Urinary bladder (tissue), 4 donors: ENCODE results near the gene BOLA2B. TPM values are rescaled to one million over a fixed set of nuclear protein-coding genes. Genes with fewer than 3 reads are reported as not detected.
"Not testable (repeated sequence)": the region's sequence is repeated elsewhere in the genome, so short reads cannot be mapped to it uniquely, and the experiment has no call there.

Source experiments
- DNase-seq: peaks from one replicate; pipeline ENCODE4 v3.0.0-alpha.2; 2015; ENCODE audit errors: extremely low spot score
- H3K27ac ChIP-seq: one replicate; pipeline ENCODE4 v1.5.1; 2013; ENCODE audit warnings: low read depth, mild to moderate bottlenecking, moderate library complexity
- H3K36me3 ChIP-seq: one replicate; pipeline ENCODE4 v1.6.1; 2013; ENCODE audit warnings: mild to moderate bottlenecking, moderate library complexity; ENCODE audit not compliant: insufficient read depth
- H3K4me1 ChIP-seq: one replicate; pipeline ENCODE4 v1.6.1; 2013; ENCODE audit warnings: mild to moderate bottlenecking, moderate library complexity; ENCODE audit not compliant: insufficient read depth
- H3K4me3 ChIP-seq: one replicate; pipeline ENCODE4 v1.5.1; 2013; ENCODE audit warnings: low read depth, low read length
- WGBS: extraction: QIAGEN DNeasy Blood & Tissue Kit; methylation state at CpG from one replicate; pipeline ENCODE4 v1.1.7; 2013; 5-methylcytosine and 5-hydroxymethylcytosine counted together
- polyA plus RNA-seq: library from polyadenylated mRNA; stranded (reverse); fragments of 200-250 nt; gene quantifications from one replicate; pipeline ENCODE4 v1.2.3, GENCODE V29; 2013
- total RNA-seq: library from RNA; depleted of rRNA; stranded (reverse); fragments of >200 nt; gene quantifications from one replicate; pipeline ENCODE4 v1.2.3, GENCODE V29; 2014
- donor health status: healthy with polysubstance abuse.
- donor health status: healthy.

The BOLA2B gene
- 10.2 TPM for total RNA-seq
- polyA plus RNA-seq = 97.5 TPM

DNA sequence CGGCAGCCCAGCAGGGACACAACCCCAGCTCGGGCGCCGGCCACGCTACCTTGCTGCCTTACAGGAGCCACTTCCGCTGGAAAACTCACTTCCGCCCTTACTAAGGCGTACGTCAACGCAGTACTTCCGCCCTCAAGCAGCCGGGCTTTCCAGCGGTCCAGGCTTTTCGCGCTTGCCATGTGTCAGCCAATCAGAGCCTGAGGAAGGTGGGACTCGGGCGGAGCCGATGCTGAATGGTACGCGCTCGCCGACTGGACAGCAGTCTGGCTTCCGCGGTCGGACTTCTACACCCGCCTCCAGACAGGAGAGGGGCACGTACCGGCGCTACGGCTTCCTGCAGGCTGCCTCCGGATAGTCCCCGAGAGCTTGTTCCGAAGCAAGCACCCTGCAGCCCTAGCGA, at the start of gene BOLA2B, which contains the start of gene SLX1A:
Gene BOLA2B, minus strand, starts transcription at position 52 of the 400 bp plus-strand sequence. CDS start 71 bp downstream, outside the sequence.
Gene SLX1A, plus strand, starts transcription at position 261 of the 400 bp plus-strand sequence. CDS start 210 bp downstream, outside the sequence.
- WGBS = no CpG with 5 or more reads among the region's 34 CpGs
- H3K27ac ChIP-seq, DNase-seq, H3K4me3 ChIP-seq, H3K4me1 ChIP-seq, H3K36me3 ChIP-seq: not testable (repeated sequence)

DNA sequence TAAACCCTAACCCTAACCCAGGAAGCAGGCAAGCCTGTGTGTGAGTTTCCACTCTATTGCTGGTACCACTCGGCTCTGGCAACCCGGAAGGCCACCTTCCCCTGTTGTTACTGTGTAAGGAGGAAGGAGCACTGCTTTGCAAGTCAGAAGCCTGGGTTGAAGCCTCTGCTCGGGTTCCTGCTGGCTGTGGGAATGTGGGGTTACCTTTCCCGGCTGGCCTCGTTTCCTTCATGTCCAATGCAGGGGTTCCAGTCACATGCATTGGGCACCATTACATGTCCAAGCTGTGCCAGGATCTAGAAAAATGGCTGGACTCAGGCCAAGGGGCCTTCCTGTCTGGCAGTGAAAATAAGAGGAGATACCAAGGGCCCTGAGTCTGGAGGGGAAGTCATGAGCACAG, 23.6 kb upstream of the BOLA2B start:
- not testable (repeated sequence) for DNase-seq

DNA sequence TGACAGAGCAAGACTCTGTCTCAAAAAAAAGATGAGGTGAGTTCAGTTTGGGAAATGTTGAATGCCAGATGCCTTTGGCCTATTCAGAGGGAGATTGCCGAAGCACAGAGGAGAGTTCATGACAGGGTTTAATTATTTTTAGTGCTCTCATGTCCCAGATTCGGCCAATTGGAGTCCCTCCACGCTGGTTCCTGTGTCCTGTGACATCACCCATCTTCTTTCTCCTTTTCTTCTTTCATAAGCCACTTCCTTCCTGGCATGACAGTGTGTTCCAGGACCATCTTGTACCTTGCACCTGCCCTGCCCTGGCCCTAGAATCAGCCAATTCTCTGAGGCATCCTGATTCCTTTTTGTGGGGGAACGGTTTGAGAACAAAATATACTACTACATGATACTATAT, 17.9 kb upstream of the BOLA2B start:
- DNase-seq, H3K4me3 ChIP-seq, H3K4me1 ChIP-seq, H3K36me3 ChIP-seq, H3K27ac ChIP-seq: not testable (repeated sequence)
- WGBS = no CpG with 5 or more reads among the region's 4 CpGs

More for the DNA sequence above, 23.6 kb upstream of the BOLA2B start:
- H3K4me1 ChIP-seq, H3K36me3 ChIP-seq, H3K4me3 ChIP-seq, H3K27ac ChIP-seq: not testable (repeated sequence)
- WGBS = 69% methylated on average over 3 of the region's 5 CpGs

DNA sequence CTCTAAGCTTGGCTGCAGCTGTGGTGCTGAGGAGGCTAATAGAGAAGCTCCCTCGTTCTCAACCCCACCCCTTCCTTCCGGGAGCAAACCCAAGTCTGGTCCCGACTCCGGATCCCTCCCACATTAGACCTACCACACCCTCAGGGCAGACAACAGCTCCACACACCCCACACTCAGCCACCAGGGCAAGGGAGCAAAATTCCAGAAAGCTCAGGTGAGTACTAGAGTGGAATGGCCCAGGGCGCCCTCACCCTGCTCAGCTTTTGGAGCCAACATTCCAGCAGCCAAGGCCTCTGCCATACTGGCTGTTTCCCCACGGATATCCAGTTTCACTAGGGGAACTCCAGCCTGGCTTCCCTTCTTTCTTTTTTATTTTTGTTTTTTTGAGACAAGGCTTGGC, 15.6 kb upstream of the BOLA2B start:
- not testable (repeated sequence) for H3K4me3 ChIP-seq, DNase-seq, H3K4me1 ChIP-seq, H3K27ac ChIP-seq, H3K36me3 ChIP-seq
- 10% methylated on average over 4 of the region's 6 CpGs for whole genome bisulfite sequencing

DNA sequence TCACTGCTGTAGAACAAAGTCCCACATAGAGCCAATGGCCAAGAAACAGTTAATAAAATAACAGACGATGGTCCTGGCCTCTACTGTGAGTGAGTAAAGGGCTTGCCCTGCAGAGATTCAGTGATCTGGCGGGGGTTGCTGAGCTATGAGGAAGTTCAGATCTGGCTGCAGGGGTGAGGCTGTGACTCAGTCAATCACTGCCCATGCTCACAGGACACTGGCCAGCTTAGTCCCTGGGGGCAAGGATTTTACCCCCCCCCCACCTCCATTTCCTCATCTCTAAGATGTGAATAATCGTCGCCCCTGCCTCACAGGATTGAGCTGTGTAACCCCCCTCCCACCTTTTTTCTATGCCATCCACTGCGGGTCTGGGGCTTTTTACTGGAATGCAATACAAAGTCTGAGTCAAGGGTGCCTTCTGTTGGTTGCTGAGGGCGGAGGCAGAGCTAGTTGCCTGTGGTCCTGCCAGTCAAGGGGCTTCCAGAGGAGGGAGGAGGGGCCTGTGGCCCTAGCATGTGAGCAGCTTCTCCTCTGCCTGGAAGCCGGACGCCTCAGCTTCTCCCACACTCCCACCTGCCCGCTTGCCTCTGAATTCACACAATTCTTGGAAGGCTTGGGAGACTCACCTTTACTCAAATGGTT, 13.7 kb upstream of the BOLA2B start:
- H3K36me3 ChIP-seq, DNase-seq: not testable (repeated sequence)
- 43% methylated on average over 2 of the region's 9 CpGs for WGBS

DNA sequence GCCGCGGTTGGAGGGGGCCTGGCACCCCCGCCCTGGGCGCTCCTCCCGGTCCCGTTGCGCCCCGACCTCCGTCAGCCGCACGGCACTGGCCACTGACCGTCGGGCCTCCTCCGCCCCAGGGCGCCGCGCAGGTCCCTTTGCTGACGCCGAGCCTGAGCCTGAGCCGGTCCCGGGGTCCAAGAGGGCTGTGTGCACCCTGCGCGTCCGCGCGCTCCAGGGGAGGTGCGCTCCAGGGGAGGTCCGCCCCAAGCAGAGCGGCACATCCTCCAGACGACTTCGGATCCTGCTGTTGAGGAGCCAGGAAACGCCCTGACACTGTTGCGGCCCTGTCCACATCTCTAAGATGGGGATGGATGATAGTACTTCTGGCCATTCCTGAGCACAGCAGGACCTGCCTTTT, 12.8 kb upstream of the BOLA2B start:
- H3K4me3 ChIP-seq, H3K4me1 ChIP-seq, H3K27ac ChIP-seq, H3K36me3 ChIP-seq, DNase-seq: not testable (repeated sequence)
- no CpG with 5 or more reads among the region's 33 CpGs for WGBS

More for the DNA sequence above, 13.7 kb upstream of the BOLA2B start:
- not testable (repeated sequence) for H3K4me3 ChIP-seq, H3K27ac ChIP-seq, H3K4me1 ChIP-seq

DNA sequence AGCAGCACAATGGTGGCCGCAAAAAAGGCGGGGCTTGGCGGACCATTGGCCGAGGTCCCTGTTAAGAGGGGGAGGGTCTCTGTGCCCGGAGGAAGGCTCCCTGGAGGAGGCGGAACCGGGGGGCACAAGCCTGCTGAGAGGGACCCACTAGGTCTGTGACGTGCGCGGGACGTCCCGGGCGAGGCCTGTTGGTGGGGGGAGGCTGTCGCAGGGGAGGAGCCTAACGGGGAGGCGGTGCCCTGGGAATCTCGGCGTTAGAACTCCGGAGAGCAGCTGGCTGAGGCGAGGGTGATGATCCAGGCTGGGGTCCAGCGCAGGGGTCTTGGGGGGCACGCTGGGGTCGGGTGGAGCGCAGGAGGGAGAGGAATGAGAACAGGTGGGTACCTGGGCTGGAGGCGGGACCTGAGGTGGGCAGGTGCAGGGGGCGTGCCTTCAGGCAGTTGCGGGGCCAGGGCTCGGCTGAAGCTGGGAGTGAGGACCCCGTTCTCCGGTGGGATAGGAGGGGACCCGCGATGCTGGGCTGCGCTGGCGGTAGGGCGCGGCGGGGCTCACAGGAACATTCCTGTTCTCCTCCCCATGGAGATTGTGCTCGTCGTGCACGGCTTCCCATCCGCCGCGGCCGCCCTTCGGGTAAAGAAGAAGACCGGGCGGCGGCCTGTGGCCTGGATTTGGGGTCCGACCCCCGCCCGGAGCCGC, 12.2 kb upstream of the BOLA2B start:
- DNase-seq = not testable (repeated sequence)

DNA sequence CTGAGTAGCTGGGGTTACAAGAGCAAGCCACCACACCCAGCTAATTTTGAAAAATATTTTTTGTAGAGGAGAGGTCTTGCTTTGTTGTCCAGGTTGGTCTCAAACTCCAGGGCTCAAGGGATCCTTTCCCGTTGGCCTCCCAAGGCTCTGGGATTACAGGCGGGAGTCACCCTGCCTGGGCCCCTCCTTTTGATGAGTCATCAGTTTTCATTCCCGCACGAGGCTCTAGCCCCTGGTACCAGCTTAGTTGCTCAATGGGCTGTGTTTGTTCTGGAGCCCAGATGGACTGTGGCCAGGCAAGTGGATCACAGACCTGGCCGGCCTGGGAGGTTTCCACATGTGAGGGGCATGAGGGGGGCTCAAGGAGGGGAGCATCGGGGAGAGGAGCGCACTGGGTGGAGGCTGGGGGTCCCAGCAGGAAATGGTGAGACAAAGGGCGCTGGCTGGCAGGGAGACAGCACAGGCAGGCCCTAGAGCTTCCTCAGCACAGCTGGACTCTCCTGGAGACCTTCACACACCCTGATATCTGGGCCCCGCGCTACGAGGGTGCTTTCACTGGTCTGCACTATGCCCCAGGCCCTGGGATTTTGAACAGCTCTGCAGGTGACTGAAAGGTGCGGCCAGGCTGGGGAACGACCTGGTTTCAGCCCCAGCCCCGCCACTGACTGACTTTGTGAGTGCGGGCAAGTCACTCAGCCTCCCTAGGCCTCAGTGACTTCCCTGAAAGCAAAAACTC, 6.3 kb upstream of the BOLA2B start:
- not testable (repeated sequence) for H3K4me1 ChIP-seq, DNase-seq, H3K4me3 ChIP-seq, H3K36me3 ChIP-seq, H3K27ac ChIP-seq
- no CpG with 5 or more reads among the region's 15 CpGs for WGBS

More for the DNA sequence above, 12.2 kb upstream of the BOLA2B start:
- not testable (repeated sequence) for H3K27ac ChIP-seq, H3K4me1 ChIP-seq, H3K36me3 ChIP-seq
- WGBS = 0% methylated on average over 18 of the region's 52 CpGs
- H3K4me3 ChIP-seq = peak overlapping the region; percentile 20

DNA sequence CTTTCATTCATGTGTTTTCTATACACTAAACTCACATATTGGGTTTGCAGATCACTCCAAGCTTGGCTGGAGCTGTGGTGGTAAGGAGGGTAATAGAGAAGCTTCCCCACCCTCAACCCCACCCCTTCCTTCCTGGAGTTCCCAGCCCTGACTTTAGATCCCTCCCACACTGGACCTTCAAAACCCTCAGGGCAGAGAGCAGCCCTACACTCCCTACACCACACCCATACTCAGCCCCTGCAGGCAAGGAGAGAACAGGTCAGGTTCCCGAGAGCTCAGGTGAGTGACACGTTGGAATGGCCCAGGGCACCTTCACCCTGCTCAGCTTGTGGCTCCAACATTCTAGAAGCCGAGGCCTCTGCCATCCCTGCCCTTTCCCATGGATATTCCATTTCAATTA, 5.6 kb upstream of the BOLA2B start, which contains the start of gene SULT1A3:
Gene SULT1A3, plus strand, starts transcription at position 207 of the 400 bp plus-strand sequence. CDS start 1,474 bp downstream, outside the sequence.
- WGBS = no CpG with 5 or more reads among the region's 3 CpGs
- not testable (repeated sequence) for H3K27ac ChIP-seq, H3K36me3 ChIP-seq, H3K4me1 ChIP-seq, H3K4me3 ChIP-seq, DNase-seq

DNA sequence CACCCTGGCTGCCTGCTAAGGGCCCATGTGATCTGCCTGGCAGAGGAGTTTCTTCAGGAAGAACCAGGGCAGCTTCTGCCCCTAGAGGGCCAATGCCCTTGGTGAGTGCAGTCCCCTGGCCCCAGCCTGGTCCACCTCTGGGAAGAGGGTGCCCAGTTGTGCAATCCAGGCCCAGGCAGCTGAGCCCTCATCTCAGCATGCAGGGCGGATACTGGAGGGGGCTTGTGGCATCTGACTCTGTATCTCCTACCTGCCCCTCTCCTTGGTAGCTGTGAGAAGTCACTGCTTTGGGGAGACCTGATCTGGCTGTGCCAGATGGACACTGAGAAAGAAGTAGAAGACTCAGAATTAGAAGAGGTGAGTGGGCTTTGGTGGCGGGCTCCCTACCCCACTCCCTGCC, 3.5 kb upstream of the BOLA2B start:
- DNase-seq, H3K27ac ChIP-seq, H3K36me3 ChIP-seq, H3K4me1 ChIP-seq, H3K4me3 ChIP-seq: not testable (repeated sequence)
- 95% methylated on average over 1 of the region's 2 CpGs for WGBS

DNA sequence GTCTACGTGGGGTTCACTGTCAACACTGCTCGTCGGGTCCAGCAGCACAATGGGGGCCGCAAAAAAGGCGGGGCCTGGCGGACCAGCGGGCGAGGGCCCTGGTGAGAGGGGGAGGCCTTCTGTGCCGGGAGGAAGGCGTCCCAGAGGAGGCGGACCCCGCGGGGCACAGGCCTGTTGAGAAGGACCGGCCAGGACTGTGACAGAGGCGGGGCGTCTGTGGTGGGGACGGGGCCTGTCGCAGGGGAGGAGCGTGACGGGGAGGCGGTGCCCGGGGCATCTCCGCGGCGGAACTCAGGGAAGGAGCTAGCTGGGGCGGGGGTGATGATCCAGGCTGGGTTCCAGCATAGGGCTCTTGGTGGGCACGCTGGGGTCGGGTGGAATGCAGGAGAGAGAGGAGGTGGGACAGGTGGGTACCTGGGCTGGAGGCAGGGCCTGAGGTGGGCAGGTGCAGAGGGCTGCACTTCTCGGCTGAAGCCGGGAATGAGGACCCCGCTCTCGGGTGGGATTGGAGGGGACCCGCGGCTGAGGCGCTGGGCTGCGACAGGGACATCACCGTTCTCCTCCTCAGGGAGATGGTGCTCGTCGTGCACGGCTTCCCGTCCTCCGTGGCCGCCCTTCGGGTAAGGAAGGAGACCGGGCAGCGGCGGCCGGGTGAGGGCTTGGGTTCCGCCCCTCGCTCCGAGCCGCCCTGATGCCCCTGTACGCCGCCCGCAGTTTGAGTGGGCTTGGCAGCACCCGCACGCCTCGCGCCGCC, 883 bp upstream of the BOLA2B start:
- WGBS = 2% methylated on average over 16 of the region's 60 CpGs
- not testable (repeated sequence) for DNase-seq, H3K27ac ChIP-seq, H3K4me3 ChIP-seq, H3K36me3 ChIP-seq, H3K4me1 ChIP-seq

DNA sequence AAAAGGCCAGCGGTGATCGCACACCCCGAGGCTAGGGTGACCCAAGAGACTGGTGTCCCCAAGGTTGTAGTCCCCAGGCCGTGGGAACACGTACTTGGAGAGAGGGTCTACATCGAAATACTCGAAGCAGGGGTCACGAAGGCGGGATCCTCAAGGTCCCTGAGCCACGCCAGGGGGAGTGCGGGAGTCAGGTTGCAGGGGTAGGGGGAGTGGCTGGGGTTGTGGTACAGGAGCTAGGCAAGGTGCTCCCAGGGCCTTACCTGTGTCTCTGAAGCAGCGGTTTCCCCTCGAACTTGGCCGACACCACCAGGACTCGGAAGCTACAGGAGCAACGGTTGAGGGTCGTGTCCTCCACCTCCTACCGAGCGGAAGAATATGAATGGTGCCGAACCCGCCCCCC, 368 bp downstream of the BOLA2B start:
- H3K27ac ChIP-seq, H3K36me3 ChIP-seq, H3K4me1 ChIP-seq, H3K4me3 ChIP-seq, DNase-seq: not testable (repeated sequence)
- no CpG with 5 or more reads among the region's 21 CpGs for WGBS

DNA sequence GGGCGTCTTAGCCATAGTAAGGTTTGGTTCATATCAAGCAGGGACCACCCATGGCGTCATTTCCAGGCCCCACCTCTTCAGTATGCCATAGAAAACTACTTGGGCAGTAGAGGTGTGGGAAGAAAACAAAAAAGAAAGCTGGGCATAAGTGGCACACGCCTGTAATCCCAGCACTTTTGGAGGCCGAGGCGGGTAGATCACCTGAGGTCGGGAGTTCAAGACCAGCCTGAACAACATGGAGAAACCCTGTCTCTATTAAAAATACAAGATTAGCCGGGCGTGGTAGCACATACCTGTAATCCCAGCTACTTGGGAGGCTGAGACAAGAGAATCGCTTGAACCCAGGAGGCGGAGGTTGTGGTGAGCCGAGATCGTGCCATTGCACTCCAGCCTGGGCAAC, 2.3 kb downstream of the BOLA2B start:
- H3K4me1 ChIP-seq, H3K27ac ChIP-seq, DNase-seq, H3K36me3 ChIP-seq, H3K4me3 ChIP-seq: not testable (repeated sequence)
- 94% methylated on average over 4 of the region's 12 CpGs for WGBS
